Karpas-422 (cell line): ENCODE measurements around the gene NLRC5. TPM values are rescaled to one million over a fixed set of nuclear protein-coding genes. Genes with fewer than 3 reads are reported as not detected.
A peak's percentile ranks its signal among the peaks of the same experiment; 100 is the strongest.
"Not testable (repeated sequence)": the region's sequence is repeated elsewhere in the genome, so short reads cannot be mapped to it uniquely, and the experiment has no call there.

ENCODE experiments used
- DNase-seq: peaks from one replicate; pipeline ENCODE4 v3.0.0-alpha.2; 2015
- H2AFZ ChIP-seq: fragments of 200-600 bp; sonication (generic); 2 replicates; pipeline ENCODE4 v1.6.1; 2014; ENCODE audit warnings: antibody characterized with exemption, low read length, mixed read lengths
- H3K27ac ChIP-seq: fragments of 200-600 bp; sonication (generic); 2 replicates; pipeline ENCODE4 v1.5.1; 2014; ENCODE audit warnings: mild to moderate bottlenecking, low read length, moderate library complexity
- H3K27me3 ChIP-seq: fragments of 200-600 bp; sonication (generic); 2 replicates; pipeline ENCODE4 v1.6.1; 2014; ENCODE audit warnings: low read length, mixed read lengths
- H3K36me3 ChIP-seq: fragments of 200-600 bp; sonication (generic); 2 replicates; pipeline ENCODE4 v1.6.1; 2014; ENCODE audit warnings: low read length, mixed read lengths; ENCODE audit not compliant: insufficient read depth
- H3K4me1 ChIP-seq: fragments of 200-600 bp; sonication (generic); 2 replicates; pipeline ENCODE4 v1.6.1; 2014; ENCODE audit warnings: mild to moderate bottlenecking, low read length, mixed read lengths
- H3K4me2 ChIP-seq: fragments of 200-600 bp; sonication (generic); 2 replicates; pipeline ENCODE4 v1.6.1; 2014; ENCODE audit warnings: low read length, low read depth, mild to moderate bottlenecking; ENCODE audit not compliant: poor library complexity, severe bottlenecking
- H3K4me3 ChIP-seq: fragments of 200-600 bp; sonication (generic); 2 replicates; pipeline ENCODE4 v1.5.1; 2014; ENCODE audit warnings: mild to moderate bottlenecking, antibody characterized with exemption, low read length, mixed read lengths
- H3K79me2 ChIP-seq: fragments of 200-600 bp; sonication (generic); 2 replicates; pipeline ENCODE4 v1.6.1; 2014; ENCODE audit warnings: mild to moderate bottlenecking, low read length, mixed read lengths
- H3K9ac ChIP-seq: fragments of 200-600 bp; sonication (generic); 2 replicates; pipeline ENCODE4 v1.6.0; 2014; ENCODE audit warnings: low read length
- H3K9me2 ChIP-seq: fragments of 200-600 bp; sonication (generic), shearing (Covaris generic); replicated peaks from 2 replicates; pipeline ENCODE4 v1.6.0; 2014; ENCODE audit warnings: mild to moderate bottlenecking, low read length, moderate library complexity; ENCODE audit not compliant: insufficient read depth
- H3K9me3 ChIP-seq: fragments of 300-700, 200-600 bp; sonication (generic); 2 replicates; pipeline ENCODE4 v1.6.1; 2014; ENCODE audit warnings: low read length, mixed read lengths
- H4K20me1 ChIP-seq: fragments of 200-600 bp; sonication (generic); 2 replicates; pipeline ENCODE4 v1.6.1; 2014; ENCODE audit warnings: mild to moderate bottlenecking, antibody characterized with exemption, low read length, low read depth; ENCODE audit not compliant: insufficient read depth
- total RNA-seq: library from RNA; depleted of rRNA; stranded (reverse); fragments of >200 nt; shearing (Covaris generic); gene quantifications from 2 replicates; pipeline ENCODE4 v1.2.3, GENCODE V29; 2014; ENCODE audit warnings: low replicate concordance

The NLRC5 gene
- total RNA-seq, 1 experiment from 2014 or later: 116 TPM

DNA sequence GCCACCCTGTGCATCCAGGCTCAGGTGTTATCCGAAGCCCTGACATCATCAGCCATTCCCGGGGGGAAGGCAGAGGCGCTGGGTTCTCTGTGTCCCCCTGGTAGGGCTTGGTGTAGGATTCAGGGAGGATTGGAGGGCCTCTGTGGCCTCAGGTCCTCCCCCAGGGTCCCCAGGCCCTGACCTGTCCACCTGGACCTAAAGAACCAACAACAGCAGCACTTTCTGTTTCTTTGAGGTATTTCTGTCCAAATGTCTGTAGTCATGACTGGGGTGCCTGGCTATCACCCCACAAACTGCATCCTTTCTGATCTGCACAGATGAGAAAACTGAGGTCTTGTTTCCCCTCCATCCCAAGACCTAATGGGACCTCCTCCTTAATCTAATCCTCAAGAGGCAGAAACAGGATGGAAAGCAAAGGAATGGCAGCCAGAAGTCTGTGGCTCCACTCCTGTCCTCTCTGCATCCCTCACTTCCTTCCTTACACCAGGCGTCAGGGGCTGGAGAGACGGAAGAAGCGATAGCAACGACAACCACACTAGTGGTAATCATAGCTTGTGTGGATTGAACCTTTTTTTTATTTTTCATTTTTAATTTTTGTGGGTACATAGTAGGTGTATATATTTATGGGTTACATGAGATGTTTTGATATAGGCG, 11.8 kb downstream of the NLRC5 start:
- Histone ChIP-seq H3K79me2 (peaks cover 48% of the 10 kb centered on the region), H3K4me2 (no peak overlapping the region), H3K4me1 (peaks cover 66% of the 10 kb centered on the region), H3K9me2 (no peaks in the 10 kb centered on the region), H4K20me1 (no peaks in the 10 kb centered on the region; the same call in 1 of the 2 replicates), H3K36me3 (0 out of 2 replicates have a peak, but pooled peaks cover 5% of the 10 kb centered on the region), H3K27ac (0 out of 2 replicates have a peak overlapping the region, but pooled peaks have one; percentile 24), H3K9ac (no peak overlapping the region), H3K4me3 (no peak overlapping the region), H3K27me3 (no peaks in the 10 kb centered on the region), H2AFZ (no peak overlapping the region), H3K9me3 (no peaks in the 10 kb centered on the region)
- no peak for DNase-seq

DNA sequence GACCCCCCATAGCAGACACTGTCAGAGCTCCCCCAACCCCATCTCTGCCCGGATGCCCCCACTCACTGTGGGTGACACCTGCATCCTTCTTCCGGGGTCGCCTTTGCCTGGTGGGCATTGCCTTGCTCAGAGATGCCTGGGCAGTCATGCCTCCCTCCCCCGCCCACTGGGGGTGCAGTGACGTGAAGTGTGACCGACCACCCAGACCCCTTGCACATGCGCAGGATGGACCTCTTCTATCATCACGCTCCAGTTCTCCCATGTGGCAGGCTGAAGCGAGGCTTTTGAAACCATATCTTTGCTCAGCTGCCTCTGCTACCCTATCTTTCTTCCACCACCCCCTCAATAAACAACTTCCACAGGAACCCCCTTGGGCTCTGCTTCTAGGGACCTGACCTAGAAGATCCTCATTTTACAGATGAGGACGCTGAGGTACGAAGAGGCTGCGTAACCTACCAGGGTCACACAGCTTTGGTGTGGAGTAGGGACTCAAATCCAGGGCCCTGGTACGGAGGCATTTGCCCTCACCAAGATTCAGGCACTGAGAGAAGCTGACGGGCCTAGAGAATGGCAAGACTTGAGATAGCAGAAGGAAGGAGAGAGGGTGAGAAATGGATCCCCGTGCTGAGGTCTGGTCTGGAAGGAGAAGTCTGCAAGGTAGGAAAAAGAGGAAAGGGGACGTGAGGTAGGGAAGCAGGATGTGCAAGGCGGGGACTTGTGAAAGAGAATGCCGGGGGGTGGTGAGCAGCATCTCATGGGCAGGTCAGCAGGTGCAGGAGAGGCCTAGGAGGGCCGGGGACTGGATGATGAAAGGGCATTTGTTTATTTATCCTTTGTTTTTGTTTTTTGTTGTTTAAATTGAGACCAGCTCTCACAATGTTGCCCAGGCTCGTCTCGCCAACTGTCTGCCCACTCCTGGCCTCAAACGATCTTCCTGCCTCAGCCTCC, 14.4 kb downstream of the NLRC5 start:
- DNase-seq: no peak
- Histone ChIP-seq H4K20me1 (no peaks in the 10 kb centered on the region; the same call in 1 of the 2 replicates), H3K27me3 (no peaks in the 10 kb centered on the region), H3K79me2 (peaks cover 48% of the 10 kb centered on the region), H3K9ac (peak overlapping the region; percentile 52), H3K4me1 (peaks cover 82% of the 10 kb centered on the region), H3K27ac (peak overlapping the region; percentile 87), H3K9me2 (no peaks in the 10 kb centered on the region), H3K4me2 (peak overlapping the region; percentile 64), H3K9me3 (no peaks in the 10 kb centered on the region), H3K36me3 (0 out of 2 replicates have a peak, but pooled peaks cover 5% of the 10 kb centered on the region), H2AFZ (no peak overlapping the region), H3K4me3 (peak overlapping the region; percentile 42; the same call in 1 of the 2 replicates)

DNA sequence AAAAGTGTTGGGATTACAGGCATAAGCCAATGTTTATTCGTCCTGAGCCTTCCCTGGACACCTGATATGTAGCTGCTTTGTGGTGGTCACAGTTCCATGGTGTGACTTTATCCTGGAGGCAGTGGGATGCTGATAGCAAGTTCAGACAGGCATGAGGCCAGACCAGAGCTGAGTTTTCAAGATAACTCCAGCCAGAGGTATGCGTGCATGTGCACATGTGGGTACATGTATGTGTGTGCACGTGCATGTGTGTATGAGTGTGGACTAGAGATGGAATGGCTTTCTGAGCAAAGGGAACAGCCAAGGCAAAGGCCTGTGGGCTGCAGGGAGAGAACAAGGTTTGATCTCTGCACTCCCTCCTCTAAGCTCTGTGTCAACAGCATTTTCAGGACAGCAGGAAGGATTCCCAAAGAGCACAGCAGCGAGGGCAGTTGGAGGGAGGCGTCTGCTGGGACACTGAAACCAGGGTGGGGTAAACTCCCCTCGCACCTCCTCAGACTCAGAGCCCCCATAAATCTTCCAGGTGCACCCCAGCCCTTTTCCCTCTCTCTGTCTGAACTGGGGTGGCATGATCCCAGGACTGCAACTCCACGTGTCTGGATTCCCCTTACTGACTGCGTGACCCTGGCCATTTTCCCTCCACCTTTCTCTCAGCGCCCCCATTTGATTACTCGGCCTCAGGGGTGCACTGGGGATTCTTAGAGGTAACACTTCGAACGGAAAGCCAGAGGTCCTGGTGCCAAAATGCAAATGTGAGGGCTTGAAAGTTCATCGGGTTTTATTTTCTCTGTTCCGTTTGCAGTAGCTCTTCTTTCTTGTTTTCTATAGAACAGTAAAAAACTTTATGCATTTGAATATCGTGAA, 15.3 kb downstream of the NLRC5 start:
- 0 out of 2 replicates have a peak, but pooled peaks cover 5% of the 10 kb centered on the region for H3K36me3 ChIP-seq
- H3K4me3 ChIP-seq: peak overlapping the region; percentile 42; the same call in 1 of the 2 replicates
- H3K9me3 ChIP-seq: no peaks in the 10 kb centered on the region
- H2AFZ ChIP-seq: no peak overlapping the region
- DNase-seq: peak; percentile 66
- H3K4me2 ChIP-seq: peak overlapping the region; percentile 64
- no peaks in the 10 kb centered on the region for H3K9me2 ChIP-seq
- H3K27me3 ChIP-seq: no peaks in the 10 kb centered on the region
- H3K79me2 ChIP-seq: peaks cover 40% of the 10 kb centered on the region
- H3K9ac ChIP-seq: peak overlapping the region; percentile 52
- peak overlapping the region; percentile 87 for H3K27ac ChIP-seq
- no peaks in the 10 kb centered on the region; the same call in 1 of the 2 replicates for H4K20me1 ChIP-seq
- H3K4me1 ChIP-seq: peaks cover 75% of the 10 kb centered on the region

DNA sequence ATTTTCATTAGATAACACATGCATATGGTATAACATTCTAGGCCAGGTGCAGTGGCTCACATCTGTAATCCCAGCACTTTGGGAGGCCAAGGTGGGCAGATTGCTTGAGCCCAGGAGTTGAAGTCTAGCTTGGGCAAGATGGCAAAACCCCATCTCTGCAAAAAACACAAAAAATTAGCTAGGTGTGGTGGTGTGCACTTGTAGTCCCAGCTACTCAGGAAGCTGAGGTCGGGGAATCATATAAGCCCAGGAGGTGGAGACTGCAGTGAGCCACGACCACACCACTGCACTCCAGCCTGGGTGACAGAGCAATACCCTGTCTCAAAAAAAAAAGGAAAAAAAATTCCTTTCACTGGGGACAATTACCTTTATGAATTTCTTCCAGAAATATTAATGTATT, 16.2 kb downstream of the NLRC5 start:
- Histone ChIP-seq H3K27ac (peak overlapping the region; percentile 87), H3K4me1 (peaks cover 75% of the 10 kb centered on the region), H3K4me2 (peak overlapping the region; percentile 64), H3K79me2 (peaks cover 43% of the 10 kb centered on the region)
- H3K9ac ChIP-seq, H3K36me3 ChIP-seq, H3K9me2 ChIP-seq, H4K20me1 ChIP-seq, DNase-seq, H3K9me3 ChIP-seq, H2AFZ ChIP-seq, H3K4me3 ChIP-seq, H3K27me3 ChIP-seq: not testable (repeated sequence)

DNA sequence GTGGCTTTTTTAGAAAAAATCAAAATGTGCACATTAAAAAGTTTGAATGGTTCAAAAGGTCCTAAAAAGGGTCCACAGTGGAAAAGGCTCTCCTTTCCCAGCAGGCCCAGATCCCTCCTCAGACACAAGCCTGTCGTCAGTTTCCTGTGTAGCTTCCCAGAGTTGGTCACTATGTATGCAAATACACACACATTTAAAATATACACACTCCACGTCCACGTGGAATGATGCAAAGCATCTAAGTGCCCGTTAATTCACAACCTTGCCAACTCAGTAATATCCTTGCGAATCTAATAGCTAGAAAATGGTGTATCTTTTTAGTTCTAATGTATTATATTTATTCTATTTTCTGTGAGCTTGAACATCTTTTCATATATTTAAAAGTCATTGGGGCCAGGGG, 17.7 kb downstream of the NLRC5 start:
- H3K4me3 ChIP-seq: no peak overlapping the region
- H2AFZ ChIP-seq: 0 out of 2 replicates have a peak overlapping the region, but pooled peaks have one; percentile 64
- H3K9me3 ChIP-seq: no peaks in the 10 kb centered on the region
- H3K9ac ChIP-seq: peak overlapping the region; percentile 27; the same call in 1 of the 2 replicates
- peak overlapping the region; percentile 45 for H3K4me2 ChIP-seq
- H3K4me1 ChIP-seq: peaks cover 86% of the 10 kb centered on the region
- peak; percentile 63 for DNase-seq
- 0 out of 2 replicates have a peak, but pooled peaks cover 5% of the 10 kb centered on the region for H3K36me3 ChIP-seq
- H3K79me2 ChIP-seq: peaks cover 49% of the 10 kb centered on the region
- H4K20me1 ChIP-seq: no peaks in the 10 kb centered on the region
- no peaks in the 10 kb centered on the region for H3K9me2 ChIP-seq
- peak overlapping the region; percentile 87 for H3K27ac ChIP-seq
- H3K27me3 ChIP-seq: no peaks in the 10 kb centered on the region

DNA sequence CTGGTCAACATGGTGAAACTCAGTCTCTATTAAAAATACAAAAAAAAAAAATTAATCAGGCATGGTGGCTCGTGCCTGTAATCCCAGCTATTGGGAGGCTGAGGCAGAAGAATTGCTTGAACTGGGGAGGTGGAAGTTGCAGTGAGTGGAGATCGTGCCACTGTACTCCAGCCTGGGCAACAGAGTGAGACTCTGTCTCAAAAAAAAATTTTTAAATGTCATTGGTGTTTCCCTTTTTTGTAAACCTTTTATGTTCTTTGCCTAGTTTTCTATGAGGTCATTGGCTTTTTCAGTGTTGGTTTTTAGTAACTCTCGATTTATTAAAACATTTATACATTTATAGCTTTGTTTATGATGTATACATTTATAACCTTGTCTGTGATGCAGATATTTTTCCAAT, 18.2 kb downstream of the NLRC5 start:
- H3K79me2 ChIP-seq: peaks cover 51% of the 10 kb centered on the region
- H3K4me3 ChIP-seq: no peak overlapping the region
- H3K9me3 ChIP-seq: no peaks in the 10 kb centered on the region
- H3K27me3 ChIP-seq: no peaks in the 10 kb centered on the region
- peak overlapping the region; percentile 45 for H3K4me2 ChIP-seq
- H3K9ac ChIP-seq: 0 out of 2 replicates have a peak overlapping the region, but pooled peaks have one; percentile 27
- 0 out of 2 replicates have a peak, but pooled peaks cover 5% of the 10 kb centered on the region for H3K36me3 ChIP-seq
- H3K4me1 ChIP-seq: peaks cover 91% of the 10 kb centered on the region
- peak overlapping the region; percentile 87 for H3K27ac ChIP-seq
- no peak overlapping the region for H2AFZ ChIP-seq
- H4K20me1 ChIP-seq: no peaks in the 10 kb centered on the region
- H3K9me2 ChIP-seq: no peaks in the 10 kb centered on the region
- DNase-seq: no peak

DNA sequence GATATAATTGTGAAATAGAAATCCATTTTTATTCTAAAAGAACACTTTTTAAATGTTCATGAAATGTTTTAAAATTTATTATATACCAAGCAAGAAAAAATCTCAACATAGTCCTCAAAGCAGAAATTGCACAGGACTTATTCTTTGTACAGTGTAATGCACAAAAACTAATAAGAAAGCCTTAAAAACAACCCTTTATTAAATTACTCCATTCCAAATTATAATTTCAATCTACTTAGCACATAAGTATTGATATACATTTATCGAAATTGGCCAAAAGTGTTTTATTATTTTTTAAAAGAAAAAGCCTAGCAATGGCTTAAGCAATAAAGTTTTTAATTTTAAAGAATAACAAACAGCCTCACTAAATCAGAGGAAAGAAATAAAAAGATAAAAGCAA, 19.1 kb downstream of the NLRC5 start:
- H4K20me1 ChIP-seq: no peaks in the 10 kb centered on the region
- peak overlapping the region; percentile 87 for H3K27ac ChIP-seq
- H3K9me2 ChIP-seq: no peaks in the 10 kb centered on the region
- H3K4me3 ChIP-seq: no peak overlapping the region
- no peak for DNase-seq
- H3K36me3 ChIP-seq: 0 out of 2 replicates have a peak, but pooled peaks cover 5% of the 10 kb centered on the region
- H3K4me2 ChIP-seq: no peak overlapping the region
- no peaks in the 10 kb centered on the region for H3K27me3 ChIP-seq
- H2AFZ ChIP-seq: no peak overlapping the region
- H3K4me1 ChIP-seq: peaks cover 93% of the 10 kb centered on the region
- no peak overlapping the region for H3K9ac ChIP-seq
- no peaks in the 10 kb centered on the region for H3K9me3 ChIP-seq
- H3K79me2 ChIP-seq: peaks cover 56% of the 10 kb centered on the region
